H9 (cell line): ENCODE measurements around the gene SUV39H1. TPM values are rescaled to one million over a fixed set of nuclear protein-coding genes. Genes with fewer than 3 reads are reported as not detected.

Experiments used
- DNase-seq: peaks from one replicate; pipeline ENCODE4 v3.0.0-alpha.2; 2017
- H2AFZ ChIP-seq: one replicate; pipeline ENCODE4 v1.6.1; 2013; ENCODE audit warnings: mild to moderate bottlenecking, low read length, control low read depth, moderate library complexity
- H2AK5ac ChIP-seq: 2 replicates; pipeline ENCODE4 v1.6.1; 2013; ENCODE audit warnings: low read length, control low read depth, mixed read lengths; ENCODE audit not compliant: insufficient read length
- H2BK120ac ChIP-seq: one replicate; pipeline ENCODE4 v1.6.1; 2013; ENCODE audit warnings: low read depth, mild to moderate bottlenecking, low read length, control low read depth, inconsistent platforms; ENCODE audit not compliant: poor library complexity, severe bottlenecking
- H2BK12ac ChIP-seq: 2 replicates; pipeline ENCODE4 v1.6.1; 2013; ENCODE audit warnings: low read length, control low read depth, mixed read lengths, low read depth; ENCODE audit not compliant: insufficient read length
- H2BK15ac ChIP-seq: 2 replicates; pipeline ENCODE4 v1.6.1; 2013; ENCODE audit warnings: low read depth, low read length, control low read depth
- H2BK20ac ChIP-seq: one replicate; pipeline ENCODE4 v1.6.1; 2013; ENCODE audit warnings: low read depth, mild to moderate bottlenecking, low read length, control low read depth, inconsistent platforms; ENCODE audit not compliant: poor library complexity, severe bottlenecking
- H2BK5ac ChIP-seq: 2 replicates; pipeline ENCODE4 v1.6.1; 2013; ENCODE audit warnings: low read length, control low read depth, mixed read lengths; ENCODE audit not compliant: insufficient read length
- H3K14ac ChIP-seq: 2 replicates; pipeline ENCODE4 v1.6.1; 2013; ENCODE audit warnings: low read length, control low read depth; ENCODE audit not compliant: insufficient read depth
- H3K18ac ChIP-seq: 2 replicates; pipeline ENCODE4 v1.6.1; 2013; ENCODE audit warnings: low read depth, mild to moderate bottlenecking, mixed read lengths, low read length, control low read depth; ENCODE audit not compliant: insufficient read length
- H3K23ac ChIP-seq: 2 replicates; pipeline ENCODE4 v1.6.1; 2013; ENCODE audit warnings: low read length, control low read depth, mixed read lengths, low read depth; ENCODE audit not compliant: insufficient read length
- H3K23me2 ChIP-seq: 2 replicates; pipeline ENCODE4 v1.6.1; 2013; ENCODE audit warnings: low read depth, mild to moderate bottlenecking, mixed read lengths, low read length, control low read depth; ENCODE audit not compliant: insufficient read length, poor library complexity, severe bottlenecking
- H3K27ac ChIP-seq: 2 replicates; pipeline ENCODE4 v1.5.1; 2013; ENCODE audit warnings: low read length, control low read depth, mixed read lengths, low read depth; ENCODE audit not compliant: insufficient read length
- H3K27me3 ChIP-seq: 2 replicates; pipeline ENCODE4 v1.6.1; 2013; ENCODE audit warnings: low read length, control low read depth, inconsistent platforms; ENCODE audit not compliant: insufficient read depth
- H3K4ac ChIP-seq: 2 replicates; pipeline ENCODE4 v1.6.1; 2013; ENCODE audit warnings: low read depth, mild to moderate bottlenecking, control low read depth, inconsistent platforms, low read length, moderate library complexity
- H3K4me1 ChIP-seq: 2 replicates; pipeline ENCODE4 v1.6.1; 2013; ENCODE audit warnings: low read length, control low read depth, inconsistent platforms; ENCODE audit not compliant: insufficient read depth
- H3K4me2 ChIP-seq: 2 replicates; pipeline ENCODE4 v1.6.1; 2013; ENCODE audit warnings: low read length, control low read depth, mixed read lengths; ENCODE audit not compliant: insufficient read length, insufficient read depth
- H3K56ac ChIP-seq: 2 replicates; pipeline ENCODE4 v1.6.1; 2013; ENCODE audit warnings: low read depth, mild to moderate bottlenecking, mixed read lengths, low read length, control low read depth; ENCODE audit not compliant: insufficient read length
- H3K79me1 ChIP-seq: 2 replicates; pipeline ENCODE4 v1.6.1; 2013; ENCODE audit warnings: low read depth, mild to moderate bottlenecking, moderate library complexity, low read length, control low read depth, inconsistent platforms; ENCODE audit not compliant: insufficient read depth, poor library complexity, severe bottlenecking
- H3K79me2 ChIP-seq: 2 replicates; pipeline ENCODE4 v1.6.1; 2013; ENCODE audit warnings: low read length, control low read depth, inconsistent platforms; ENCODE audit not compliant: insufficient read depth
- H3K9ac ChIP-seq: 2 replicates; pipeline ENCODE4 v1.6.1; 2013; ENCODE audit warnings: low read length, control low read depth, mixed read lengths; ENCODE audit not compliant: insufficient read length; ENCODE audit errors: extremely low read depth
- H3K9me3 ChIP-seq: one replicate; pipeline ENCODE4 v1.6.1; 2013; ENCODE audit warnings: low read depth, low read length, inconsistent platforms; ENCODE audit not compliant: control insufficient read depth
- H3T11ph ChIP-seq: one replicate; pipeline ENCODE4 v1.6.1; 2013; ENCODE audit warnings: mild to moderate bottlenecking, low read length, control low read depth, inconsistent platforms
- H4K20me1 ChIP-seq: one replicate; pipeline ENCODE4 v1.6.1; 2013; ENCODE audit not compliant: control insufficient read depth, insufficient read length, insufficient read depth
- H4K5ac ChIP-seq: 2 replicates; pipeline ENCODE4 v1.6.1; 2013; ENCODE audit warnings: low read depth, mild to moderate bottlenecking, mixed read lengths, low read length, control low read depth; ENCODE audit not compliant: insufficient read length
- H4K8ac ChIP-seq: replicated peaks from 2 replicates; pipeline ENCODE4 v1.6.1; 2013; ENCODE audit warnings: low read length, control low read depth, mixed read lengths, low read depth; ENCODE audit not compliant: insufficient read length
- H4K91ac ChIP-seq: 2 replicates; pipeline ENCODE4 v1.6.1; 2013; ENCODE audit warnings: low read depth, mild to moderate bottlenecking, moderate library complexity, mixed read lengths, low read length, control low read depth; ENCODE audit not compliant: insufficient read length
- H3K27ac Mint-ChIP-seq, 3 experiments: 2 replicates in 2 of 3; 3 replicates in 1 of 3; pipeline ENCODE4 v1.8.0; 2020 to 2021; ENCODE audit warnings: mixed read lengths in 3 of 3, mild to moderate bottlenecking in 1 of 3, moderate library complexity in 1 of 3
- H3K27me3 Mint-ChIP-seq: 2 replicates; pipeline ENCODE4 v1.8.0; 2021; ENCODE audit warnings: low read depth, mild to moderate bottlenecking, moderate library complexity, mixed read lengths
- H3K36me3 Mint-ChIP-seq, 3 experiments: 2 replicates in 2 of 3; 3 replicates in 1 of 3; pipeline ENCODE4 v1.8.0; 2020 to 2021; ENCODE audit warnings: low read depth in 3 of 3, mixed read lengths in 3 of 3; ENCODE audit not compliant: insufficient read depth in 1 of 3
- H3K4me1 Mint-ChIP-seq, 2 experiments: 2 replicates each; pipeline ENCODE4 v1.8.0; 2020; ENCODE audit warnings: mixed read lengths in 2 of 2
- H3K4me3 Mint-ChIP-seq, 2 experiments: 2 replicates in 1 of 2; 3 replicates in 1 of 2; pipeline ENCODE4 v1.8.0; 2020 to 2021; ENCODE audit warnings: mild to moderate bottlenecking in 2 of 2, mixed read lengths in 2 of 2, moderate library complexity in 1 of 2
- H3K9me3 Mint-ChIP-seq, 2 experiments: 2 replicates in 1 of 2; 3 replicates in 1 of 2; pipeline ENCODE4 v1.8.0; 2020; ENCODE audit warnings: mild to moderate bottlenecking in 2 of 2, mixed read lengths in 2 of 2, moderate library complexity in 1 of 2
- WGBS: extraction: QIAGEN DNeasy Blood & Tissue Kit; methylation state at CpG from one replicate; pipeline ENCODE4 v1.1.7; 2013; ENCODE audit warnings: missing lambda C conversion rate, low lambda C conversion rate, mixed read lengths; ENCODE audit not compliant: insufficient read length; ENCODE audit errors: extremely low coverage; 5-methylcytosine and 5-hydroxymethylcytosine counted together
- total RNA-seq: library from RNA; stranded (reverse); gene quantifications from 2 replicates; pipeline ENCODE4 v1.2.1, GENCODE V29; 2021
- TF ChIP-seq, protein P1 (sequence below): fragments of 200-600 bp; sonication (generic); conservative IDR thresholded peaks from 3 replicates; pipeline ENCODE4 v1.8.0; 2021; ENCODE audit warnings: antibody characterized with exemption, mild to moderate bottlenecking

Gene SUV39H1
- total RNA-seq, 1 experiment from 2014 or later = 16.2 TPM

DNA sequence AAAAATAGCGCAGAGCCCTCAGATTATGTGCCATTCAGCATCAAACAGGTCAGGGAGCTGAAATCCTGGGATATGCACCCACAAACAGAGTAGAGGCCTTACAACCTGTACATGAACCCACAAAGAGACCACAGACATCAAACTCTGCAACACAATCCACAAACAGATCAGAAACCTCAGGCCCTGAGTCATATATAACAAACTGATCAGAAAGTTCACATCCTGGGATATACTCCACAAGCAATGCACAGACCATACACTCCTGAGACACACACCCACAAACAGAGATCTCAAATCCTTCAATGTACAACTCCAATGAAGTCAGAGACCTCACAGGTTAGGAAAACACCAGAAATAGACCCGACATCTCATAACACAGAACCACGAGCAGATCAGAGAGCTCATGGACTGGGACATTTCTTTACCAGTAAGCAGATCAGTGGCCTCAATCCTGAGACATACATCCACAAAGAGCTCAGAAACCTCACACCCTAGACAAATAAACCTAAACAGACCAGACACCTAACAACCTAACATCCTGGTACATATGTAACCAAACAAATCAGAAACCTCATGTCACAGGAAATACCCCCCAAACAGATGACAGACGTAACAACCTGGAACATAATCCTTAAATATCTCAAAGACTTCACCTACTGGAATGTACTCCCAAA, 24.2 kb downstream of the SUV39H1 start:
- no peaks in the 10 kb centered on the region for H3K4me1 Mint-ChIP-seq
- H3K4me3 Mint-ChIP-seq = no peak overlapping the region
- Histone ChIP-seq H3K79me1 (no peaks in the 10 kb centered on the region), H3K23ac (no peak overlapping the region), H3K79me2 (no peaks in the 10 kb centered on the region), H3T11ph (no peak overlapping the region), H4K20me1 (no peaks in the 10 kb centered on the region), H2BK120ac (no peak overlapping the region), H4K91ac (no peak overlapping the region), H4K8ac (no peak overlapping the region), H3K14ac (no peak overlapping the region), H3K56ac (no peak overlapping the region), H3K9ac (no peak overlapping the region), H3K4ac (no peak overlapping the region), H2BK12ac (no peak overlapping the region), H3K27ac (no peak overlapping the region), H3K18ac (no peak overlapping the region), H4K5ac (no peak overlapping the region), H2BK15ac (no peak overlapping the region), H3K27me3 (no peaks in the 10 kb centered on the region), H2AFZ (no peak overlapping the region), H3K23me2 (no peaks in the 10 kb centered on the region), H2BK20ac (no peak overlapping the region), H2AK5ac (no peak overlapping the region), H3K4me2 (no peak overlapping the region), H3K9me3 (peaks cover 39% of the 10 kb centered on the region), H2BK5ac (no peak overlapping the region), H3K4me1 (no peaks in the 10 kb centered on the region)
- no peak overlapping the region for H3K27ac Mint-ChIP-seq
- H3K36me3 Mint-ChIP-seq = peaks cover 0 to 4% (median 2%) of the 10 kb centered on the region in 3 experiments; a peak in 4 of 7 replicates
- TF ChIP-seq, protein P1, sequence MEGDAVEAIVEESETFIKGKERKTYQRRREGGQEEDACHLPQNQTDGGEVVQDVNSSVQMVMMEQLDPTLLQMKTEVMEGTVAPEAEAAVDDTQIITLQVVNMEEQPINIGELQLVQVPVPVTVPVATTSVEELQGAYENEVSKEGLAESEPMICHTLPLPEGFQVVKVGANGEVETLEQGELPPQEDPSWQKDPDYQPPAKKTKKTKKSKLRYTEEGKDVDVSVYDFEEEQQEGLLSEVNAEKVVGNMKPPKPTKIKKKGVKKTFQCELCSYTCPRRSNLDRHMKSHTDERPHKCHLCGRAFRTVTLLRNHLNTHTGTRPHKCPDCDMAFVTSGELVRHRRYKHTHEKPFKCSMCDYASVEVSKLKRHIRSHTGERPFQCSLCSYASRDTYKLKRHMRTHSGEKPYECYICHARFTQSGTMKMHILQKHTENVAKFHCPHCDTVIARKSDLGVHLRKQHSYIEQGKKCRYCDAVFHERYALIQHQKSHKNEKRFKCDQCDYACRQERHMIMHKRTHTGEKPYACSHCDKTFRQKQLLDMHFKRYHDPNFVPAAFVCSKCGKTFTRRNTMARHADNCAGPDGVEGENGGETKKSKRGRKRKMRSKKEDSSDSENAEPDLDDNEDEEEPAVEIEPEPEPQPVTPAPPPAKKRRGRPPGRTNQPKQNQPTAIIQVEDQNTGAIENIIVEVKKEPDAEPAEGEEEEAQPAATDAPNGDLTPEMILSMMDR = no peak
- H3K27me3 Mint-ChIP-seq = peaks cover 14% of the 10 kb centered on the region
- H3K9me3 Mint-ChIP-seq = peaks cover 43% of the 10 kb centered on the region in 2 experiments
- no peak for DNase-seq
- no CpG with 5 or more reads among the region's 4 CpGs for WGBS
